Nephron (organoid): Measurements from ENCODE around the gene FMNL2.

Experiments
- H3K27ac Mint-ChIP-seq, 3 experiments: 2 replicates each; pipeline ENCODE4 v1.8.0; 2020; ENCODE audit warnings: mixed read lengths in 3 of 3, mild to moderate bottlenecking in 2 of 3, moderate library complexity in 1 of 3
- H3K27me3 Mint-ChIP-seq: 2 replicates; pipeline ENCODE4 v1.8.0; 2021; ENCODE audit warnings: low read depth, mild to moderate bottlenecking, moderate library complexity, mixed read lengths
- H3K36me3 Mint-ChIP-seq: 2 replicates; pipeline ENCODE4 v1.8.0; 2020; ENCODE audit warnings: low read depth, mixed read lengths
- H3K4me1 Mint-ChIP-seq: 2 replicates; pipeline ENCODE4 v1.8.0; 2020; ENCODE audit warnings: mixed read lengths
- H3K4me3 Mint-ChIP-seq, 3 experiments: 2 replicates each; pipeline ENCODE4 v1.8.0; 2020; ENCODE audit warnings: mild to moderate bottlenecking in 3 of 3, mixed read lengths in 3 of 3, moderate library complexity in 2 of 3
- H3K9me3 Mint-ChIP-seq: 2 replicates; pipeline ENCODE4 v1.8.0; 2020; ENCODE audit warnings: mixed read lengths
- CTCF ChIP-seq, 3 experiments: fragments of 200-600 bp; sonication (generic); IDR thresholded peaks; one replicate each; pipeline ENCODE4 v1.5.0; 2021; ENCODE audit warnings: antibody characterized with exemption in 3 of 3; ENCODE audit not compliant: unreplicated experiment in 3 of 3

Gene FMNL2

DNA sequence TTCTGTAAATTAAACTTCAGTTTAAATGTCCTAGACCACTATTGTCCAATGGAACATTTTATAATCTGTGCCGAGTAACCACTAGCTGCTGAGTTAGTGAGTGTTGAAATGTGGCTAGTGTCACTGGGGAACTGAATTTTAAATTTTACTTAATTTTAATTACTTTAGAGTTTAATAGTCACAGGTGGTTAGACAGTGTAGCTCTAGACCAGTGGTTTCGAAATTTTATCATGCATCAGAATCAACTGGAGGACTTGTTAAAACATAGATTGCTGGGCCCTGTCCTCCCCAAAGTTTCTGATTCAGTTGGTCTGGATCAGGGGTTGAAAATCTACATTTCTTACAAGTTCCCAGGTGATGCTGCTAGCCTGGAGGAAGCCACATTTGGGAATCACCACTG is 110.4 kb downstream of the FMNL2 start:
- Mint-ChIP-seq H3K36me3 (no peaks in the 10 kb centered on the region), H3K27me3 (no peaks in the 10 kb centered on the region), H3K4me1 (peaks cover 68% of the 10 kb centered on the region), H3K9me3 (no peaks in the 10 kb centered on the region), H3K27ac (peak overlapping the region in 1 of 3 experiments; percentile 13), H3K4me3 (no peak overlapping the region)
- TF ChIP-seq CTCF (IDR thresholded peaks at IDR 0.05; ENCODE audit: unreplicated experiment in 3 of 3): no peak

- H3K36me3 Mint-ChIP-seq: no peaks in the 10 kb centered on the region
- TF ChIP-seq CTCF (IDR thresholded peaks at IDR 0.05; ENCODE audit: unreplicated experiment in 3 of 3): no peak
Observed at GRCh38 chr2:152445791-152446201, 110.8 kb downstream of the FMNL2 start.

GRCh38 chr2:152446213-152446612 is 111.2 kb downstream of the FMNL2 start:
- Mint-ChIP-seq H3K4me3 (no peak overlapping the region), H3K4me1 (peaks cover 65% of the 10 kb centered on the region)

More at GRCh38 chr2:152445791-152446201, 110.8 kb downstream of the FMNL2 start:
- H3K9me3 Mint-ChIP-seq: no peaks in the 10 kb centered on the region
- H3K27ac Mint-ChIP-seq: peak overlapping the region in 2 of 3 experiments; percentile 13 to 40
- H3K27me3 Mint-ChIP-seq: no peaks in the 10 kb centered on the region
- H3K4me1 Mint-ChIP-seq: peaks cover 68% of the 10 kb centered on the region
- no peak overlapping the region for H3K4me3 Mint-ChIP-seq

DNA sequence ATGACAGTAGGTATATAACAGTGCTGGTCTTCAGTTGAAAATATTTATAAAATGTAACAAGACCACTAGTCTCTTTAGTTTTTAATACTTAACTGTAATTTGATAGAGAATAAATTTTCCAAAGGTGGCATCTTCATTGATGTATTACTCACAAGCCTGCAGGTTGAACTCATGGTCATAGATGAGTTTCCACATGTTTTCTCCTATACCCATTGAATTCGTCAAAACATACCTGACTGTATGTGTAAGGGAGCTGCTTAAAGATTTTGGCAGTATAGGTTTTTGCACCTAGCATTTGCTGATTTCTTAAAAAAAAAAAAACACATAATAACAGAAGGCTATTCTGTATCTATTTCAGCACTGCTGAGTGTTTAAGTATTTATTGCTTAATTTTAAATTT is 112.9 kb downstream of the FMNL2 start:
- TF ChIP-seq CTCF (IDR thresholded peaks at IDR 0.05; ENCODE audit: unreplicated experiment in 3 of 3): no peak
- no peaks in the 10 kb centered on the region for H3K9me3 Mint-ChIP-seq
- no peaks in the 10 kb centered on the region for H3K36me3 Mint-ChIP-seq
- no peaks in the 10 kb centered on the region for H3K27me3 Mint-ChIP-seq
- peaks cover 68% of the 10 kb centered on the region for H3K4me1 Mint-ChIP-seq
- H3K27ac Mint-ChIP-seq: no peak overlapping the region
- no peak overlapping the region for H3K4me3 Mint-ChIP-seq

More at GRCh38 chr2:152446213-152446612, 111.2 kb downstream of the FMNL2 start:
- Mint-ChIP-seq H3K27ac (no peak overlapping the region), H3K9me3 (no peaks in the 10 kb centered on the region), H3K27me3 (no peaks in the 10 kb centered on the region), H3K36me3 (no peaks in the 10 kb centered on the region)
- no peak for TF ChIP-seq CTCF (IDR thresholded peaks at IDR 0.05; ENCODE audit: unreplicated experiment in 3 of 3)

DNA sequence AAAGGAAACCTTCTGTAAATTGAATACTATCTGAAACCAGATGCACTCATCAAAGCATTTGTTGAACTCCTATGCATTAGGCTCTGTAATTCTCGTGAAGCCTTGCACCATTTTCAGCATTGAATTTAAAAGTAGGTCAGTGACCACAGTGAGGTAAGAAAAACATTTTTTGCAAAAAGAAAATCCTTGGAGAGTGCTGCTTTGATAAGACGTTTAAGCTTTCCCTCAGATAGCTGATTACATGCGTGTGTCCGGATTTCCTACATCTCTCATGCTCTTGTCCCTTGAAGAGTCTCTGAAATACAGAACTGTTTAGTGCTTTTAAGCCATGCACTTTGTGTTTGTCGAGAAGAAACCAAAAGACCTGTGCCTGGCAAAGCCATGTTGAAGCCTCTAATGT is 113.6 kb downstream of the FMNL2 start:
- H3K9me3 Mint-ChIP-seq: no peaks in the 10 kb centered on the region
- no peaks in the 10 kb centered on the region for H3K36me3 Mint-ChIP-seq
- peaks cover 68% of the 10 kb centered on the region for H3K4me1 Mint-ChIP-seq
- no peak for TF ChIP-seq CTCF (IDR thresholded peaks at IDR 0.05; ENCODE audit: unreplicated experiment in 3 of 3)
- peak overlapping the region; percentile 22 to 60 (median 51) for H3K27ac Mint-ChIP-seq
- H3K4me3 Mint-ChIP-seq: no peak overlapping the region
- no peaks in the 10 kb centered on the region for H3K27me3 Mint-ChIP-seq

DNA sequence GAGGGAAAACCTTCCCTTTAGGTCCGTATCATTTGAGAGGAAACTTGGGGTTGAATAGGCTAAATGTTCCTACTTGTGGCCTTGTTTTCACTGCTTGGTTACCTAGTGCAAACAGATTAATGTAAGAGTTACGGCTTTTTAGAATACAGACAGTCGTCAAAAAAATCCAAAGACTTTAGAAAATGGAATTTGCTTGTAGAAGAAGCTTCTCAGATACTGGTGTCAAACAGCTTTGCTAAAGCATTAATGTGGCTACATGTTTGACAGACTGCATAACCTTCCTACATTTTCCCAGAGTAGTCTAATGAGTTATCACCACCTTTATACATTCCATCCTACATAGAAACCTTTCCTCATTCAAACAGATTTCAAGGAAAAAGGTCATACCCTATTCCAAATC is 114.6 kb downstream of the FMNL2 start:
- no peak for TF ChIP-seq CTCF (IDR thresholded peaks at IDR 0.05; ENCODE audit: unreplicated experiment in 3 of 3)
- Mint-ChIP-seq H3K4me3 (no peak overlapping the region), H3K4me1 (peaks cover 65% of the 10 kb centered on the region), H3K27ac (peak overlapping the region in 2 of 3 experiments; percentile 51 to 60), H3K9me3 (no peaks in the 10 kb centered on the region), H3K27me3 (no peaks in the 10 kb centered on the region), H3K36me3 (no peaks in the 10 kb centered on the region)
